ENCODE results near the gene NUDT13.

- TF ChIP-seq GATA2 (IDR thresholded peaks at IDR 0.05; ENCODE audit: low read depth, low read length) (no peak), GATA3 (IDR thresholded peaks at IDR 0.05; ENCODE audit: low read depth, low read length) (no peak)
Measured at GRCh38 chr10:73159038-73159648, 48.9 kb downstream of the NUDT13 start.

Measured in SH-SY5Y (cell line).